K562 (cell line): ENCODE data around the gene ZIC3. TPM values are rescaled to one million over a fixed set of nuclear protein-coding genes. Genes with fewer than 3 reads are reported as not detected.

Experiments used
- ATAC-seq: fragments of 200-7000 bp; cut with Tn5 transposase; 3 replicates; pipeline ENCODE4 v1.9.1; 2020; ENCODE audit warnings: moderate library complexity
- BruUV-seq: library from RNA; stranded (reverse); fragments of 400-500 nt; replicated peaks from 2 replicates; lab custom pipeline; 2021; lab: Mats Ljungman, UMichigan
- CTCF ChIA-PET: fragments of 300-600 bp; formaldehyde crosslinking; extraction: SDS; loops from one replicate; lab custom pipeline; 2021; ENCODE audit warnings: low intra/inter-chr PET ratio; lab: Yijun Ruan, JAX
- POLR2A ChIA-PET: fragments of 300-600, 350-650 bp; sonication (Branson Sonifier 250); formaldehyde crosslinking; extraction: SDS; loops from one replicate; lab custom pipeline; 2021; ENCODE audit warnings: antibody characterized with exemption, inconsistent platforms; lab: Yijun Ruan, JAX
- DNase-seq, 4 experiments: peaks; one replicate each; pipeline versions ENCODE4 v3.0.0 to v3.0.0-alpha.2; 2011 to 2018; ENCODE audit warnings: low spot score in 3 of 4, mixed read lengths in 3 of 4; ENCODE audit errors: extremely low read depth in 1 of 4
- FAIRE-seq: peaks from 2 replicates; lab custom pipeline; 2011; peaks lifted over from hg19 to GRCh38; lab: Jason Lieb, UNC
- H2AFZ ChIP-seq: 2 replicates; pipeline ENCODE4 v1.6.0; 2011; ENCODE audit warnings: low read depth, low read length, control low read depth, inconsistent platforms
- H3K27ac ChIP-seq: fragments of 200-600 bp; 3 replicates; pipeline ENCODE4 v1.8.0; 2011; ENCODE audit warnings: low read depth, mild to moderate bottlenecking, control low read depth, inconsistent platforms, low read length, moderate library complexity, mixed read lengths; ENCODE audit errors: extremely low read depth
- H3K27me3 ChIP-seq, 2 experiments: fragments of 300-600 bp in 1 of 2; 2 replicates in 1 of 2; 3 replicates in 1 of 2; pipeline versions ENCODE4 v1.6.0 to v1.8.0; 2011; ENCODE audit warnings: inconsistent platforms in 2 of 2, low read length in 2 of 2, mild to moderate bottlenecking in 1 of 2, mixed read lengths in 1 of 2, moderate library complexity in 1 of 2; ENCODE audit not compliant: control insufficient read depth in 2 of 2, insufficient read depth in 2 of 2
- H3K36me3 ChIP-seq: fragments of 300-600 bp; 3 replicates; pipeline ENCODE4 v1.8.0; 2011; ENCODE audit warnings: mild to moderate bottlenecking, low read length, inconsistent platforms; ENCODE audit not compliant: control insufficient read depth, insufficient read depth
- H3K4me1 ChIP-seq, 2 experiments: fragments of 200-600 bp in 1 of 2; replicated peaks in 1 of 2; 2 replicates in 1 of 2; 3 replicates in 1 of 2; pipeline versions ENCODE4 v1.5.1 to v1.8.0; 2011; ENCODE audit warnings: inconsistent platforms in 2 of 2, low read length in 2 of 2, mild to moderate bottlenecking in 1 of 2, mixed read lengths in 1 of 2, moderate library complexity in 1 of 2; ENCODE audit not compliant: control insufficient read depth in 2 of 2, insufficient read depth in 2 of 2
- H3K4me2 ChIP-seq: 2 replicates; pipeline ENCODE4 v1.6.1; 2011; ENCODE audit warnings: low read length, control low read depth, inconsistent platforms, mixed read lengths; ENCODE audit not compliant: insufficient read depth
- H3K4me3 ChIP-seq: fragments of 200-600 bp; sonication (generic), shearing (Covaris generic); 2 replicates; pipeline ENCODE4 v1.5.1; 2016; ENCODE audit warnings: control low read depth, inconsistent platforms
- H3K79me2 ChIP-seq: fragments of 200-600 bp; 3 replicates; pipeline ENCODE4 v1.8.0; 2011; ENCODE audit warnings: low read length, inconsistent platforms; ENCODE audit not compliant: control insufficient read depth, insufficient read depth
- H3K9ac ChIP-seq, 2 experiments: 2 replicates each; pipeline versions ENCODE4 v1.6.0 to v1.6.1; 2011; ENCODE audit warnings: low read depth in 2 of 2, low read length in 2 of 2, control low read depth in 1 of 2, inconsistent platforms in 1 of 2, mild to moderate bottlenecking in 1 of 2, mixed read lengths in 1 of 2; ENCODE audit not compliant: insufficient read depth in 1 of 2
- H3K9me1 ChIP-seq: one replicate; pipeline ENCODE4 v1.6.0; 2011; ENCODE audit warnings: inconsistent platforms, mild to moderate bottlenecking, low read length, moderate library complexity; ENCODE audit not compliant: control insufficient read depth, insufficient read depth
- H3K9me3 ChIP-seq: replicated peaks from 2 replicates; pipeline ENCODE4 v1.5.1; 2011; ENCODE audit warnings: low read depth, low read length, inconsistent platforms; ENCODE audit not compliant: control insufficient read depth, insufficient read depth
- H4K20me1 ChIP-seq: replicated peaks from 2 replicates; pipeline ENCODE4 v1.6.1; 2011; ENCODE audit warnings: low read length, inconsistent platforms, mixed read lengths; ENCODE audit not compliant: control insufficient read depth, insufficient read depth
- COPS2 ChIP-seq: fragments of 450-650 bp; conservative IDR thresholded peaks from 2 replicates; pipeline ENCODE4 v1.6.1; 2016; ENCODE audit warnings: mild to moderate bottlenecking, moderate library complexity
- FIP1L1 ChIP-seq: fragments of 200-400 bp; formaldehyde crosslinking; IDR thresholded peaks from 2 replicates; pipeline ENCODE4 v1.6.1; 2018; ENCODE audit warnings: mild to moderate bottlenecking, low read depth, low read length; ENCODE audit not compliant: poor library complexity, severe bottlenecking
- FUS ChIP-seq: fragments of 200-400 bp; formaldehyde crosslinking; optimal IDR thresholded peaks from 2 replicates; pipeline ENCODE3; 2017; ENCODE audit warnings: low read depth, low read length
- KDM2B ChIP-seq: fragments of 250-450 bp; sonication (Bioruptor Pico); IDR thresholded peaks from 2 replicates; pipeline ENCODE4 v1.8.0; 2021; ENCODE audit warnings: mild to moderate bottlenecking, moderate library complexity
- KLF16 ChIP-seq: IDR thresholded peaks from 2 replicates; pipeline ENCODE4 v1.6.1; 2016; ENCODE audit warnings: antibody characterized with exemption
- NR2C2 ChIP-seq, 2 experiments: fragments of 200-800 bp in 1 of 2; sonication (Bioruptor generic) in 1 of 2; sonication (generic) in 1 of 2; formaldehyde crosslinking in 1 of 2; IDR thresholded peaks; 2 replicates each; pipeline versions ENCODE4 v1.6.1 to v1.8.0; 2016 to 2022; ENCODE audit warnings: mild to moderate bottlenecking in 1 of 2, missing compliant biosample characterization in 1 of 2, missing genetic modification characterization in 1 of 2, missing genetic modification reagents in 1 of 2
- POLR2A ChIP-seq: fragments of 450-650 bp; conservative IDR thresholded peaks from 2 replicates; pipeline ENCODE4 v1.6.1; 2016
- ZFX ChIP-seq: sonication (generic); formaldehyde crosslinking; IDR thresholded peaks from 2 replicates; pipeline ENCODE4 v1.8.0; 2022; ENCODE audit warnings: mild to moderate bottlenecking, missing genetic modification reagents, moderate library complexity
- ZNF184 ChIP-seq: sonication (generic); formaldehyde crosslinking; IDR thresholded peaks from 2 replicates; pipeline ENCODE4 v1.5.0; 2020; ENCODE audit warnings: missing genetic modification reagents
- ZNF609 ChIP-seq: sonication (generic); formaldehyde crosslinking; IDR thresholded peaks from 2 replicates; pipeline ENCODE4 v1.8.1; 2023; ENCODE audit warnings: missing genetic modification reagents, mild to moderate bottlenecking, borderline replicate concordance
- WGBS: fragments of 100-300 bp; shearing (Covaris generic); methylation state at CpG from one replicate; pipeline ENCODE4 v1.1.6; 2016; ENCODE audit warnings: low coverage, mixed read lengths; ENCODE audit not compliant: insufficient coverage; ENCODE audit errors: missing lambda C conversion rate; 5-methylcytosine and 5-hydroxymethylcytosine counted together
- in situ Hi-C: fragments of 300-500 bp; cut with MboI; formaldehyde crosslinking; loops from 4 replicates; pipeline ENCODE4 v1.15.0; 2018; ENCODE audit warnings: inconsistent platforms, mixed read lengths
- intact Hi-C: fragments of 100-400 bp; cut with micrococcal nuclease; formaldehyde crosslinking; loops from 2 replicates; pipeline ENCODE4 v1.14.2; 2022
- polyA plus RNA-seq, 8 experiments: library from polyadenylated mRNA; depleted of rRNA in 4 of 8; stranded (reverse) in 5 of 8; unstranded in 3 of 8; fragments of >200 nt; fragmentation: Nextera tagmentation in 2 of 8; fragmentation: Illumina TruSeq in 1 of 8; extraction: Ambion mirVana in 2 of 8; extraction: Trizol in 1 of 8; gene quantifications; 2 replicates each; pipeline versions ENCODE4 v1.2.1 to v1.2.3, GENCODE V29; 2011 to 2014; ENCODE audit warnings: inconsistent platforms in 1 of 8, missing spikeins in 1 of 8
- total RNA-seq, 7 experiments: library from RNA; depleted of rRNA in 6 of 7; stranded (reverse); fragments of >200 nt in 6 of 7; fragmentation: Illumina TruSeq in 2 of 7; extraction: Trizol in 2 of 7; gene quantifications; 2 replicates each; pipeline versions ENCODE4 v1.2.1 to v1.2.3, GENCODE V29; 2011 to 2021; ENCODE audit warnings: low replicate concordance in 1 of 7
- TF ChIP-seq, protein P1 (sequence below), 2 experiments: fragments of 450-650 bp; IDR thresholded peaks; 2 replicates each; pipeline ENCODE4 v1.6.1; 2018; ENCODE audit warnings: mild to moderate bottlenecking in 2 of 2, low read depth in 1 of 2; ENCODE audit not compliant: partially characterized antibody in 2 of 2
- TF ChIP-seq, protein P2 (sequence below): fragments of 250-450 bp; sonication (Bioruptor Pico); IDR thresholded peaks from 2 replicates; pipeline ENCODE4 v1.5.0; 2022; ENCODE audit warnings: mild to moderate bottlenecking

ZIC3 gene
- total and polyA plus RNA-seq, 9 of the 15 experiments (the other 6 are each of a cell fraction or from before 2014, with no cell fraction given) = not detected

- intact Hi-C loops = no loop called here
- H3K36me3 ChIP-seq = no peaks in the 10 kb centered on the region
- H3K79me2 ChIP-seq = no peaks in the 10 kb centered on the region
- H3K4me1 ChIP-seq = no peaks in the 10 kb centered on the region
- in situ Hi-C loops = no loop called here
- H3K9ac ChIP-seq = no peak overlapping the region
- FAIRE-seq (no peak), DNase-seq (no peak), ATAC-seq (no peak)
- no TSS peak for BruUV-seq
- H3K9me3 ChIP-seq = no peaks in the 10 kb centered on the region
- no peak overlapping the region for H3K4me3 ChIP-seq
- H4K20me1 ChIP-seq = no peaks in the 10 kb centered on the region
- ChIA-PET POLR2A (no interaction called here), CTCF (no interaction called here)
- no peak overlapping the region for H3K27ac ChIP-seq
- no peaks in the 10 kb centered on the region for H3K9me1 ChIP-seq
- whole genome bisulfite sequencing = 24% methylated on average over 24 of the region's 29 CpGs
- no peak overlapping the region for H2AFZ ChIP-seq
- H3K4me2 ChIP-seq = no peak overlapping the region
- H3K27me3 ChIP-seq = no peaks in the 10 kb centered on the region
- TF ChIP-seq COPS2 (no peak), POLR2A (no peak), NR2C2 (CRISPR knock-in tag; IDR thresholded peaks at IDR 0.05) (no peak), NR2C2 (tag; IDR thresholded peaks at IDR 0.05) (no peak), ZFX (CRISPR knock-in tag) (no peak), FUS (no peak), KLF16 (no peak), FIP1L1 (no peak), ZNF184 (CRISPR knock-in tag) (no peak), ZNF609 (CRISPR knock-in tag) (no peak), KDM2B (no peak)
- TF ChIP-seq, protein P1, sequence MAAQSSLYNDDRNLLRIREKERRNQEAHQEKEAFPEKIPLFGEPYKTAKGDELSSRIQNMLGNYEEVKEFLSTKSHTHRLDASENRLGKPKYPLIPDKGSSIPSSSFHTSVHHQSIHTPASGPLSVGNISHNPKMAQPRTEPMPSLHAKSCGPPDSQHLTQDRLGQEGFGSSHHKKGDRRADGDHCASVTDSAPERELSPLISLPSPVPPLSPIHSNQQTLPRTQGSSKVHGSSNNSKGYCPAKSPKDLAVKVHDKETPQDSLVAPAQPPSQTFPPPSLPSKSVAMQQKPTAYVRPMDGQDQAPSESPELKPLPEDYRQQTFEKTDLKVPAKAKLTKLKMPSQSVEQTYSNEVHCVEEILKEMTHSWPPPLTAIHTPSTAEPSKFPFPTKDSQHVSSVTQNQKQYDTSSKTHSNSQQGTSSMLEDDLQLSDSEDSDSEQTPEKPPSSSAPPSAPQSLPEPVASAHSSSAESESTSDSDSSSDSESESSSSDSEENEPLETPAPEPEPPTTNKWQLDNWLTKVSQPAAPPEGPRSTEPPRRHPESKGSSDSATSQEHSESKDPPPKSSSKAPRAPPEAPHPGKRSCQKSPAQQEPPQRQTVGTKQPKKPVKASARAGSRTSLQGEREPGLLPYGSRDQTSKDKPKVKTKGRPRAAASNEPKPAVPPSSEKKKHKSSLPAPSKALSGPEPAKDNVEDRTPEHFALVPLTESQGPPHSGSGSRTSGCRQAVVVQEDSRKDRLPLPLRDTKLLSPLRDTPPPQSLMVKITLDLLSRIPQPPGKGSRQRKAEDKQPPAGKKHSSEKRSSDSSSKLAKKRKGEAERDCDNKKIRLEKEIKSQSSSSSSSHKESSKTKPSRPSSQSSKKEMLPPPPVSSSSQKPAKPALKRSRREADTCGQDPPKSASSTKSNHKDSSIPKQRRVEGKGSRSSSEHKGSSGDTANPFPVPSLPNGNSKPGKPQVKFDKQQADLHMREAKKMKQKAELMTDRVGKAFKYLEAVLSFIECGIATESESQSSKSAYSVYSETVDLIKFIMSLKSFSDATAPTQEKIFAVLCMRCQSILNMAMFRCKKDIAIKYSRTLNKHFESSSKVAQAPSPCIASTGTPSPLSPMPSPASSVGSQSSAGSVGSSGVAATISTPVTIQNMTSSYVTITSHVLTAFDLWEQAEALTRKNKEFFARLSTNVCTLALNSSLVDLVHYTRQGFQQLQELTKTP (IDR thresholded peaks at IDR 0.05; ENCODE audit: low read depth in 1 of 2, partially characterized antibody in 2 of 2) = no peak
- TF ChIP-seq, protein P2, sequence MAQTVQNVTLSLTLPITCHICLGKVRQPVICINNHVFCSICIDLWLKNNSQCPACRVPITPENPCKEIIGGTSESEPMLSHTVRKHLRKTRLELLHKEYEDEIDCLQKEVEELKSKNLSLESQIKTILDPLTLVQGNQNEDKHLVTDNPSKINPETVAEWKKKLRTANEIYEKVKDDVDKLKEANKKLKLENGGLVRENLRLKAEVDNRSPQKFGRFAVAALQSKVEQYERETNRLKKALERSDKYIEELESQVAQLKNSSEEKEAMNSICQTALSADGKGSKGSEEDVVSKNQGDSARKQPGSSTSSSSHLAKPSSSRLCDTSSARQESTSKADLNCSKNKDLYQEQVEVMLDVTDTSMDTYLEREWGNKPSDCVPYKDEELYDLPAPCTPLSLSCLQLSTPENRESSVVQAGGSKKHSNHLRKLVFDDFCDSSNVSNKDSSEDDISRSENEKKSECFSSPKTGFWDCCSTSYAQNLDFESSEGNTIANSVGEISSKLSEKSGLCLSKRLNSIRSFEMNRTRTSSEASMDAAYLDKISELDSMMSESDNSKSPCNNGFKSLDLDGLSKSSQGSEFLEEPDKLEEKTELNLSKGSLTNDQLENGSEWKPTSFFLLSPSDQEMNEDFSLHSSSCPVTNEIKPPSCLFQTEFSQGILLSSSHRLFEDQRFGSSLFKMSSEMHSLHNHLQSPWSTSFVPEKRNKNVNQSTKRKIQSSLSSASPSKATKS (CRISPR knock-in tag) = no peak
These were observed 8.9 kb downstream of the ZIC3 start for GRCh38 chrX:137574784-137575293.
